Psoas muscle (tissue), 8 donors: ENCODE results near the gene IL9. TPM values are rescaled to one million over a fixed set of nuclear protein-coding genes. Genes with fewer than 3 reads are reported as not detected.
A peak's percentile ranks its signal among the peaks of the same experiment; 100 is the strongest.

Experiments
- ATAC-seq, 4 donors: fragments of 200-7000 bp; cut with Tn5 transposase; one replicate each; pipeline ENCODE4 v1.9.1; 2020; ENCODE audit warnings: moderate library complexity in 3 of 4, mild to moderate bottlenecking in 2 of 4
- DNase-seq, 2 donors: peaks; one replicate each; pipeline ENCODE4 v3.0.0-alpha.2; 2020
- H3K27ac ChIP-seq: fragments of 200-600 bp; one replicate; pipeline ENCODE4 v1.8.0; 2022
- H3K27me3 ChIP-seq, 3 donors: fragments of 200-600 bp in 1 of 3; one replicate each; pipeline versions ENCODE4 v1.6.1 to v1.8.0; 2013 to 2022; ENCODE audit warnings: low read length in 2 of 3, mild to moderate bottlenecking in 2 of 3, moderate library complexity in 1 of 3; ENCODE audit not compliant: insufficient read depth in 3 of 3
- H3K36me3 ChIP-seq, 2 donors: fragments of 200-600 bp in 1 of 2; one replicate each; pipeline versions ENCODE4 v1.6.1 to v1.8.0; 2013 to 2022; ENCODE audit warnings: low read depth in 1 of 2, mild to moderate bottlenecking in 1 of 2, moderate library complexity in 1 of 2; ENCODE audit not compliant: insufficient read depth in 1 of 2
- H3K4me1 ChIP-seq: fragments of 200-600 bp; one replicate; pipeline ENCODE4 v1.8.0; 2022
- H3K4me3 ChIP-seq: fragments of 200-600 bp; one replicate; pipeline ENCODE4 v1.8.0; 2022; ENCODE audit warnings: mild to moderate bottlenecking
- H3K9me3 ChIP-seq: fragments of 200-600 bp; one replicate; pipeline ENCODE4 v1.8.0; 2022
- CTCF ChIP-seq: fragments of 200-600 bp; IDR thresholded peaks from one replicate; pipeline ENCODE4 v1.8.0; 2022; ENCODE audit warnings: antibody characterized with exemption
- WGBS, 3 donors: extraction: QIAGEN DNeasy Blood & Tissue Kit; methylation state at CpG; one replicate each; pipeline versions ENCODE4 v1.1.6 to v1.1.7; 2013; 5-methylcytosine and 5-hydroxymethylcytosine counted together
- intact Hi-C, 2 donors: fragments of 100-400 bp; cut with DNase I; formaldehyde crosslinking; loops; one replicate each; pipeline versions ENCODE4 v1.11.0 to v1.14.2; 2022
- long read RNA-seq, 2 donors: library from polyadenylated mRNA; unstranded; transcript quantifications; one replicate each; pipeline ENCODE4 v2.0.0, GENCODE V29; 2021
- polyA plus RNA-seq, 3 donors: library from polyadenylated mRNA; stranded (reverse); fragments of 200-250 nt; gene quantifications; one replicate each; pipeline ENCODE4 v1.2.3, GENCODE V29; 2013
- total RNA-seq, 4 donors: library from RNA; stranded (reverse); fragmentation: NEBNext Ultra II Directional in 2 of 4; extraction: Animal tissue kit (Norgen Biotek cat#: 25700) in 2 of 4; gene quantifications; one replicate each; pipeline versions ENCODE4 v1.2.1 to v1.2.4, GENCODE V29; 2021 to 2023
- donor health status: healthy with polysubstance abuse.
- donor health status: DM: no; HTN: no; CAD: no; lungs with moderate emphysema.
- donor health status: Bipolar disorder and iron deficiency.
- donor health status: healthy.
- donor health status: DM: yes; HTN: yes; CAD: no.
- donor health status: DM: no; HTN: no; CAD: no.
- donor health status: DM: no; HTN: no; CAD: no.
- donor health status: DM: yes; HTN: yes; CAD: no.

Gene IL9
- total RNA-seq (not detected), polyA plus RNA-seq (not detected)
- long read RNA-seq, donor 1, result 0 reads
- long read RNA-seq, donor 2, result 0 reads

GRCh38 chr5:135895474-135896006 lies at the start of gene IL9:
TSS of gene IL9 (minus strand) at chr5:135895841. CDS start at chr5:135895816, 25 bp downstream.
- DNase-seq (no peak), ATAC-seq (no peak)
- intact Hi-C loops, result loop anchor here in 1 of 2 donors (10.0 kb wide), 1 partner anchor 169 kb away; no protein-coding TSS in a partner anchor
- no peak for TF ChIP-seq CTCF
- Histone ChIP-seq H3K36me3 (no peaks in the 10 kb centered on the region), H3K27ac (no peak within 1 kb of the TSS), H3K4me3 (no peak within 1 kb of the TSS), H3K4me1 (no peaks in the 10 kb centered on the region), H3K9me3 (no peaks in the 10 kb centered on the region), H3K27me3 (peaks cover 0 to 3% (median 0%) of the 10 kb centered on the region in 3 donors)
- WGBS, 3 donors, result 59 to 64% (median 62%) methylated on average over 7 of the region's 7 CpGs

GRCh38 chr5:135944967-135945560 lies 49.4 kb upstream of the IL9 start:
- no peaks in the 10 kb centered on the region for H3K27me3 ChIP-seq
- no peak overlapping the region for H3K4me3 ChIP-seq
- intact Hi-C loops, result loop anchor here (1.0 to 5.0 kb wide), 6 partner anchors 117 to 267 kb away; no protein-coding TSS in a partner anchor
- ATAC-seq (peak in 3 of 4 donors; percentile 56 to 73 (median 64)), DNase-seq (no peak)
- WGBS, 3 donors, result 0 to 1% (median 0%) methylated on average over 3 of the region's 3 CpGs
- no peaks in the 10 kb centered on the region for H3K4me1 ChIP-seq
- H3K27ac ChIP-seq, result no peak overlapping the region
- peak; percentile 74 for TF ChIP-seq CTCF
- no peaks in the 10 kb centered on the region for H3K36me3 ChIP-seq
- H3K9me3 ChIP-seq, result no peaks in the 10 kb centered on the region

GRCh38 chr5:135944564-135944963 lies 48.9 kb upstream of the IL9 start:
- Histone ChIP-seq H3K9me3 (no peaks in the 10 kb centered on the region), H3K4me3 (no peak overlapping the region), H3K36me3 (no peaks in the 10 kb centered on the region), H3K27me3 (no peaks in the 10 kb centered on the region), H3K27ac (no peak overlapping the region), H3K4me1 (no peaks in the 10 kb centered on the region)
- TF ChIP-seq CTCF, result no peak
- ATAC-seq (no peak), DNase-seq (no peak)
- intact Hi-C loops, result loop anchor here in 1 of 2 donors (2.0 kb wide), 1 partner anchor 118 kb away; no protein-coding TSS in a partner anchor

GRCh38 chr5:135942202-135942771 lies 46.6 kb upstream of the IL9 start:
- H3K27me3 ChIP-seq, result no peaks in the 10 kb centered on the region
- no peak for TF ChIP-seq CTCF
- intact Hi-C loops, result no loop called here
- 66 to 78% (median 71%) methylated on average over 3 of the region's 3 CpGs for WGBS, 3 donors
- DNase-seq, result no peak
- no peaks in the 10 kb centered on the region for H3K9me3 ChIP-seq
- H3K36me3 ChIP-seq, result no peaks in the 10 kb centered on the region
- no peaks in the 10 kb centered on the region for H3K4me1 ChIP-seq
- no peak for ATAC-seq
- H3K27ac ChIP-seq, result no peak overlapping the region
- H3K4me3 ChIP-seq, result no peak overlapping the region
